ENCODE data around the gene SUGCT. TPM values are rescaled to one million over a fixed set of nuclear protein-coding genes. Genes with fewer than 3 reads are reported as not detected.
A peak's percentile ranks its signal among the peaks of the same experiment; 100 is the strongest.

SUGCT gene
- polyA plus RNA-seq, 1 donor from 2014 or later, result 1.3 TPM

DNA sequence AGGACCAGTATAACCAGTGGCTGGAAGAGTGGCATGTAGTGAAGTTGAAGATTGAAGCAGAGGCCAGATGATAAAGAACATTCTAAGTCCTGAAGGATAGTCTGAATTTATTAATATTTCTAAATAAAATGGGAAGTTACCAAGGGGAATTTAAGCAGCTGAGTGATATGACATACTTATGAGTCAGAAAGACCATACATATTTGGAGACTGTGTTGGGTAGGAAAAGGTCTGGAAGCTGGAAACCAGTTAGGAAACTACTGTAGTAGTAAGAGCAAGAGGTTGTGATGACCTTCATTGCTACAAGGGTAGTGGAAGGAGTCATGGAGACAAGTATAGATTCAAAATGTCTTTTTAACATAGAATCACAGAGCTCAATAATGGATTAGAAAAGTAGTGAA is 752.3 kb downstream of the SUGCT start:
- Mint-ChIP-seq H3K27ac (no peak overlapping the region), H3K9me3 (peaks cover 6 to 10% (median 9%) of the 10 kb centered on the region in 3 donors), H3K36me3 (no peaks in the 10 kb centered on the region), H3K27me3 (no peaks in the 10 kb centered on the region), H3K4me1 (no peaks in the 10 kb centered on the region), H3K4me3 (no peak overlapping the region)

DNA sequence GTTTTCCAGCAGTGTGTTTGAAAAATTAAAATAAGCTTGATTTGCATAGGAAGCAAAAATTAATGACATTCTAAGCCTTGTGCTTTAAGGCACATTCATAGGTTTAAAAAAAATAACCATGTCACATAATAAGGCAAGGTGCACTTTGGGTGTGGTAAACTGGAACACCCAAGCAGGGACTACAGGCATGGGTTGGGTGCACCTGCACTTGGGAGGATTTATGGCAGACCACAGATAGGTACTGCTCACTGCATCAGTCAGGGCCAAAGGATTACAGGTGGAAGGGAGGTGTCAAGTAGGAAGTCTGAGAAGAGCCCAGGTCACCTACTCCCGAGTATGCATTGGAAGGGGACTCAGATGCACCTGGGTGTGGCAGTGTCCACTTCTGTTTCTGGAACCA is 753.7 kb downstream of the SUGCT start:
- H3K36me3 Mint-ChIP-seq, result no peaks in the 10 kb centered on the region
- H3K4me3 Mint-ChIP-seq, result no peak overlapping the region
- H3K4me1 Mint-ChIP-seq, result no peaks in the 10 kb centered on the region
- H3K27ac Mint-ChIP-seq, result no peak overlapping the region
- peaks cover 8 to 12% (median 9%) of the 10 kb centered on the region in 3 donors for H3K9me3 Mint-ChIP-seq
- no peaks in the 10 kb centered on the region for H3K27me3 Mint-ChIP-seq

GRCh38 chr7:40889099-40889498 is 754.3 kb downstream of the SUGCT start:
- Mint-ChIP-seq H3K4me3 (no peak overlapping the region), H3K4me1 (no peaks in the 10 kb centered on the region), H3K36me3 (no peaks in the 10 kb centered on the region), H3K9me3 (peaks cover 8 to 12% (median 9%) of the 10 kb centered on the region in 3 donors), H3K27me3 (no peaks in the 10 kb centered on the region), H3K27ac (no peak overlapping the region)

DNA sequence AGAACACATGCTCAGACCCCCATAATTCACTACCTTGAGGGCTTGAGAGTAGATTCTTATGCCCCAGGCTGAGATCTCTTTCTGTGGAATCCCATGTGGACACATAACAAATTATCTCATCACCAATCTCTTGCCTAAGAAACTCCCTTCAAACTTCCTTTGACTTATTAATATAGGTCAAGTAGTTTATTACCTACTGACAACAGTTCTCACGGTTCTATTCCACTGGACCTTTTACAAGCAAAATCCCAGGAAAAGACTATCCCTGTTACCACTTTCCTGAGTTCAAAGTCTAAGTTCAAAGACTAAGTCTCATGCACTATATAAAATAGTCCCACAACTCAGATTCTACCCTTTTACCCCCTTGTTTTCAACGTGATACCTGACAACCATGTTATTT is 754.7 kb downstream of the SUGCT start:
- Mint-ChIP-seq H3K4me1 (no peaks in the 10 kb centered on the region), H3K9me3 (peaks cover 8 to 12% (median 9%) of the 10 kb centered on the region in 3 donors), H3K27ac (no peak overlapping the region), H3K4me3 (no peak overlapping the region), H3K27me3 (no peaks in the 10 kb centered on the region), H3K36me3 (no peaks in the 10 kb centered on the region)

DNA sequence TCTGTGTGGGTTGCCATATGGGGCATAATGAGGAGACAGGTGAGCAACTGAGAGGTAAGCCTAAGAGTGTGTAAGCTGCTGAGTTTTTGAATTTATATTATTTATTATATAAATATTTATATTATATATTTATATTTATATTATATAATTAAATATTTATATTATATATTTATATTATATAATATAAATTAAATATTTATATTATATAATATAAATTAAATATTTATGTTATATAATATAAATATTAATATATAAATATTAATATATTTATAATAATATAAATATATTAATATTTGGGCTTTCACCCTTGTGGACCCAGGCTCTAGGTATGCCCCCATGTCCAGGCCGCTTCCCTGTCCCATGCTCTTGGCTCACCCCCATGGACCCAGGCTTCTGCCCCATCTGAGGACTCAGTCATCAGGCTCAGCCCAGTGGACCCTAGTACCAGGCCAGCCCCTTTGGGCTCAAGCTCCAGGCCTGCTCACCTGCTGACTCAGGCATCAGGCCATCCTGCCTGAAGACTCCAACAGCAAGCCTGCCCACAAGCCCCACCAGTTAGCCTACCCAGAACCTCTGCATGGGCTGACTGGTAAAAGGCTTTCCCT is 755.4 kb downstream of the SUGCT start:
- Mint-ChIP-seq H3K27ac (no peak overlapping the region), H3K4me3 (no peak overlapping the region), H3K9me3 (peaks cover 10 to 15% (median 12%) of the 10 kb centered on the region in 3 donors), H3K27me3 (no peaks in the 10 kb centered on the region), H3K4me1 (no peaks in the 10 kb centered on the region), H3K36me3 (no peaks in the 10 kb centered on the region)

DNA sequence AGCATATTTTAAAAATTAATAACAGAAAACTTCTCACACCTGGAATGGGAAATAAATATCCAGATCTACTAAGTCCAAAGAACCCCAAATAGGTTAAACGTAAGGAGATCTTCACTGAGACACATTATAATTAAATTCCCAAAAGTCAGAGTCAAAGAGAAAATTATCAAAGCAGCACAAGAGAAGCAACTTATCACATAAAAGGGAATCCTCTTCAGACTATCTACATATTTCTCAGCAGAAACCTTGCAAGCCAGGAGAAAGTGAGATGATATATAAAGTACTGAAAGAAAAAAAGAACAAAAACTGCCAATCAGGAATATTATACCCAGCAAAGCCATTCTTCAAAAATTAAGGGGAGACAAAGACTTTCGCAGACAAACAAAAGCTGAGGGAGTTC is 756.4 kb downstream of the SUGCT start:
- H3K36me3 Mint-ChIP-seq, result no peaks in the 10 kb centered on the region
- H3K9me3 Mint-ChIP-seq, result peaks cover 10 to 15% (median 12%) of the 10 kb centered on the region in 3 donors
- H3K27me3 Mint-ChIP-seq, result no peaks in the 10 kb centered on the region
- H3K27ac Mint-ChIP-seq, result no peak overlapping the region
- H3K4me1 Mint-ChIP-seq, result no peaks in the 10 kb centered on the region
- no peak overlapping the region for H3K4me3 Mint-ChIP-seq

DNA sequence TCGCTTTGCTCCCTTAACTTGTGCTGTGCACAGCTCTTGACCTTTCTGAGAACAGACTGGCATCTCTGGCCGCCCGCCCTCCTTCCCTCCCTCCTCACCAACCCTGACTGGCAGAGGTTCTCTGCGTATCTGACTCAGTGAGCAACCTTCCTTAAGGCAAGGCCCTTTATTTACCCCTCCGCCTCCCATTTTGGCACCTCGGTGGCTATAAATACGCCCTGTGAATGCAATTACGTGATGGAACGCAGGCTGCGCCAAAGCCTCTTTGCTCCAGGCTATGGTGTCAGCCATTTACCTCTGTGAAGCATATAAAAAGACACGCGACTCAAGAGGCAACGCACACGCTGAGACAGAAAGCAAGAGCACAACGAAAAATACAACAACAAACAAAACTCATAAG is 764.3 kb downstream of the SUGCT start:
- Mint-ChIP-seq H3K4me1 (no peaks in the 10 kb centered on the region), H3K36me3 (no peaks in the 10 kb centered on the region), H3K9me3 (peaks cover 10 to 11% (median 10%) of the 10 kb centered on the region in 3 donors), H3K27ac (no peak overlapping the region), H3K4me3 (no peak overlapping the region), H3K27me3 (no peaks in the 10 kb centered on the region)

DNA sequence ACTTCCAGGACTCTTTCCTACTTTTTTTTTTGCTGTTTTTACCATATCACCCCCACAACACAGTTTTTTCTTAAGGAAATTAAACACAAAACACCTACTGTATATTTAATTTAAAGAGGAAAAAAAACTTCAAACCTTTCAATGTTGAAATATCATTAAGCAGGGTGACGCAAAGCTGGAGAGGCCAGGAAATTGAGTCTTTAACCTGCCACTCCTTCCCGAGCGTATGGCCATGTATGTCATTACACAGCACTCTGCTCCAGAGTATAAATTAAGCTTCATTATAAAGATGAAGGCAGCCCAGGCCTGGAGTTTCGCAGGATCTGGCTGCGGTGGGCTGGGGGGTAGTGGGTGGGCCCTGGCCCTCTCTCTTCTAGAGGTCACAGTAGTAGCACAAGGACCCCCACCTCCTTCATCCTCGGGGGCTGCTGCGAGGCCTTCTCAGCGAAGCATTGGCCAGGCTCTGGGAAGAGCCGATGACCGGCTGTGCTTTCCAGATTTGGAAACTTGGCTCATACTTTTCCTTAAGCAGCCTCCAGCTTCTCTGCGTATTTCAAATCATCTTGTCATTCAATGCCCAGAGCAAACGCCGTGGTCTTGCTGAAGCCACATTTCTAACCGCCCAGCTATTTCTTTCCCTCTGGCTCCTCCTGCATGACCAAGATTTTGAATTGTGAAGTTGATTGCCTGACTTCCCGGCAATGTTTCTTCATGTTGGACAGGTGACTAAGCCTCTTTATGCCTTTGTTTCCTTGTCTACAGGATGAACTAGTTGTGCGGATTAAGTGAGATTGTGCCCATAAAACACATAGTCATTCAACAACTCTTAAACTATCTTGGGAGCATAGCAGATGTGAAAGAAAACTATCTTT is 765.1 kb downstream of the SUGCT start:
- no peaks in the 10 kb centered on the region for H3K27me3 Mint-ChIP-seq
- peaks cover 8 to 11% (median 9%) of the 10 kb centered on the region in 3 donors for H3K9me3 Mint-ChIP-seq
- no peaks in the 10 kb centered on the region for H3K36me3 Mint-ChIP-seq
- no peak overlapping the region for H3K27ac Mint-ChIP-seq
- no peak overlapping the region for H3K4me3 Mint-ChIP-seq
- peaks cover 0 to 1% (median 0%) of the 10 kb centered on the region in 3 donors for H3K4me1 Mint-ChIP-seq

DNA sequence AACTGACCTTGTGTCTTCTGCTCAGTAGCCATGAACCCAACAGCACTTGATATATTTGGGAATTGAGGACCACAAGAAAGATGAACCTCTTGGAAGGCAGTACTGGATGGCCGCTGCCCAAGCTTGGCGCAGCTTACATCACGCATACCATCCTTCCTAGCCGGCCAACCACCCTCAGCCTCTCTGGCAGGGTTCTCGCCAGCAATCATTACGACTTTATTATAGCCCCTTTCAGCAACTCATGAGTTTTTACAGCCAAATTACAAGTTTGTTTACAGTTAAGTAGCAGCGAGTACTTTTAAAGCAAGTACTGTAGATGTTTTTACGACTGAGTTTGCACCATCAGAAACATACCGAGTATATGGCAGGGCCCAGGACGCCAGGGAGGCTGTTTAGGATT is 769.1 kb downstream of the SUGCT start:
- Mint-ChIP-seq H3K36me3 (no peaks in the 10 kb centered on the region), H3K27ac (no peak overlapping the region), H3K4me1 (peaks cover 0 to 1% (median 0%) of the 10 kb centered on the region in 3 donors), H3K9me3 (peaks cover 2 to 5% (median 3%) of the 10 kb centered on the region in 3 donors), H3K4me3 (no peak overlapping the region), H3K27me3 (no peaks in the 10 kb centered on the region)

DNA sequence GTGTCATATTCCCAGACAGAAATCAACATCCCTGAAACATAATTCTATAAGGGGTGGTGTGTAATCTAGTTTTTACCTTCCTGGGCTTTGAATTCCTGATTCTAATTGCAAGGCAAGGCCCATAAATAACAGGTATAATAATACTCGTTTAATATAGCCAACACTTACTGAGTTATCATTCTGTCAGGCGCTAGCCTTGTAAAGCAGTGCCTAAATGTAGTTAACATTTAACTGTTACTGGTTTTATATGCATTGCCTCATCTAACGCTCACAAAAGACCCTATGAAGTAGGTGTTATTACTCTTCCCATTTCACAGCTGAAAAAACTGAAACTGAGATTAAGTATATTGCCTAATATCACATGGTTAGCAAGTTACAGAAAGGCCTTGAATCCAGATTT is 772.5 kb downstream of the SUGCT start:
- H3K27ac Mint-ChIP-seq, result peak overlapping the region in 1 of 3 donors; percentile 43
- no peaks in the 10 kb centered on the region for H3K36me3 Mint-ChIP-seq
- H3K4me1 Mint-ChIP-seq, result peaks cover 0 to 1% (median 0%) of the 10 kb centered on the region in 3 donors
- H3K4me3 Mint-ChIP-seq, result no peak overlapping the region
- H3K9me3 Mint-ChIP-seq, result no peaks in the 10 kb centered on the region
- H3K27me3 Mint-ChIP-seq, result no peaks in the 10 kb centered on the region

- H3K27ac Mint-ChIP-seq, result no peak overlapping the region
- H3K27me3 Mint-ChIP-seq, result no peaks in the 10 kb centered on the region
- H3K4me3 Mint-ChIP-seq, result no peak overlapping the region
- H3K4me1 Mint-ChIP-seq, result no peaks in the 10 kb centered on the region
- H3K9me3 Mint-ChIP-seq, result no peaks in the 10 kb centered on the region
- no peaks in the 10 kb centered on the region for H3K36me3 Mint-ChIP-seq
These were observed 774.7 kb downstream of the SUGCT start for GRCh38 chr7:40909346-40909980.

Other genes with a start within 250 kb of the SUGCT start
- 64.6 TPM for gene CDK13, start 184.7 kb upstream of the SUGCT start, polyA plus RNA-seq
- 65.2 TPM for gene MPLKIP, start 383 bp upstream of the SUGCT start, polyA plus RNA-seq